Ovary (tissue), 9 donors: ENCODE data around the gene GAREM1. TPM values are rescaled to one million over a fixed set of nuclear protein-coding genes. Genes with fewer than 3 reads are reported as not detected.

Source experiments
- DNase-seq, 5 donors: peaks; one replicate each; pipeline ENCODE4 v3.0.0-alpha.2; 2019 to 2020
- H3K27ac ChIP-seq, 2 donors: fragments of 200-600 bp; one replicate each; pipeline versions ENCODE4 v1.5.1 to v1.8.0; 2019 to 2022
- H3K27me3 ChIP-seq: fragments of 200-600 bp; one replicate; pipeline ENCODE4 v1.8.0; 2022
- H3K36me3 ChIP-seq: fragments of 200-600 bp; sonication (generic); one replicate; pipeline ENCODE4 v1.5.1; 2019
- H3K4me1 ChIP-seq: one replicate; pipeline ENCODE4 v1.8.1; 2013; ENCODE audit warnings: mild to moderate bottlenecking, moderate library complexity; ENCODE audit not compliant: insufficient read depth
- H3K4me3 ChIP-seq: fragments of 200-600 bp; sonication (generic); one replicate; pipeline ENCODE4 v1.5.1; 2017
- H3K9me3 ChIP-seq, 2 donors: fragments of 200-600 bp in 1 of 2; sonication (generic) in 1 of 2; one replicate each; pipeline versions ENCODE4 v1.5.1 to v1.8.1; 2013 to 2019; ENCODE audit warnings: mild to moderate bottlenecking in 1 of 2, moderate library complexity in 1 of 2
- EP300 ChIP-seq: sonication (generic); formaldehyde crosslinking; IDR thresholded peaks from one replicate; pipeline ENCODE4 v1.6.1; 2017; ENCODE audit warnings: antibody characterized with exemption
- POLR2A ChIP-seq: fragments of 450-650 bp; IDR thresholded peaks from one replicate; pipeline ENCODE4 v1.6.1; 2017; ENCODE audit warnings: antibody characterized with exemption, mild to moderate bottlenecking, moderate library complexity
- WGBS, 3 donors: extraction: QIAGEN DNeasy Blood & Tissue Kit in 1 of 3; methylation state at CpG; one replicate each; pipeline versions ENCODE4 v1.1.5 to v1.1.7; 2013 to 2017; 5-methylcytosine and 5-hydroxymethylcytosine counted together
- intact Hi-C, 4 donors: fragments of 100-400 bp; cut with DNase I; formaldehyde crosslinking; loops; one replicate each; pipeline versions ENCODE4 v1.11.0 to v1.15.1; 2022 to 2023
- polyA plus RNA-seq, 2 donors: library from polyadenylated mRNA; stranded (reverse); fragments of 200-250 nt in 1 of 2; fragments of 350-450 nt in 1 of 2; fragmentation: Illumina TruSeq in 1 of 2; extraction: RNeasy Lipid Tissue Mini Kit (QIAGEN cat#74804) in 1 of 2; gene quantifications; one replicate each; pipeline ENCODE4 v1.2.3, GENCODE V29; 2013 to 2014
- total RNA-seq, 7 donors: library from RNA; depleted of rRNA in 2 of 7; stranded (reverse); fragments of >200 nt in 2 of 7; fragmentation: NEBNext Ultra II Directional in 3 of 7; extraction: Animal tissue kit (Norgen Biotek cat#: 25700) in 3 of 7; gene quantifications; one replicate each; pipeline versions ENCODE4 v1.1.0 to v1.2.4, GENCODE V29; 2016 to 2023
- TF ChIP-seq, protein P1 (sequence below), 3 donors: fragments of 450-650 bp in 2 of 3; fragments of 200-600 bp in 1 of 3; IDR thresholded peaks; one replicate each; pipeline versions ENCODE4 v1.5.1 to v1.8.0; 2016 to 2022; ENCODE audit warnings: antibody characterized with exemption in 3 of 3, mild to moderate bottlenecking in 1 of 3
- donor health status: DM: no; HTN: no; CAD: no; lungs with moderate emphysema.
- donor health status: DM: no; HTN: no; CAD: no.
- donor health status: Bipolar disorder and iron deficiency.
- donor health status: DM: yes; HTN: yes; CAD: no.
- donor health status: DM: no; HTN: no; CAD: no.
- donor health status: DM: yes; HTN: yes; CAD: no.

Gene GAREM1
- total and polyA plus RNA-seq, 9 donors, result 2.7 to 15.2 (median 7.1) TPM

DNA sequence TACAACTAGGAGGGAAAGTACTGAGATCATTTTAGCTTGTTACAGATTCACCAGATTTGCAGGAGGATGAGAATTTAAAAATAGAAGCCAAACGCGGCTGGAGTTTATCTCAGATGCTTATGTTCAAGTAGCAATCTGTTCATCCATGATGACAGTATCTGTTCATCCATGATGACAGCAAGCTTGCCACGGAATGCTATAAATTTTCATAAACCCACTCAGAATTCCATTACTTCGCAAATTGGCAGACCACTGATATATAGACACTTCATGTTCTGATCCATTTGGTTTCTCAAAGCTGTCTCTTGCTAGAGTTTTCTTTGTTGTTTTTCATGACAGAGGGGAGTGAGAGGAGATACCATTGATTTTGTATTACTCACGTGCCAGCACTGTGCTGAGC lies 84.2 kb downstream of the GAREM1 start:
- Histone ChIP-seq H3K36me3 (no peaks in the 10 kb centered on the region), H3K4me3 (no peak overlapping the region), H3K9me3 (no peaks in the 10 kb centered on the region), H3K27ac (no peak overlapping the region), H3K4me1 (peaks cover 9% of the 10 kb centered on the region), H3K27me3 (no peaks in the 10 kb centered on the region)
- WGBS, 3 donors, result 70 to 79% (median 75%) methylated on average over 5 of the region's 5 CpGs
- no peak for DNase-seq
- TF ChIP-seq EP300, result no peak
- intact Hi-C loops, result no loop called here

DNA sequence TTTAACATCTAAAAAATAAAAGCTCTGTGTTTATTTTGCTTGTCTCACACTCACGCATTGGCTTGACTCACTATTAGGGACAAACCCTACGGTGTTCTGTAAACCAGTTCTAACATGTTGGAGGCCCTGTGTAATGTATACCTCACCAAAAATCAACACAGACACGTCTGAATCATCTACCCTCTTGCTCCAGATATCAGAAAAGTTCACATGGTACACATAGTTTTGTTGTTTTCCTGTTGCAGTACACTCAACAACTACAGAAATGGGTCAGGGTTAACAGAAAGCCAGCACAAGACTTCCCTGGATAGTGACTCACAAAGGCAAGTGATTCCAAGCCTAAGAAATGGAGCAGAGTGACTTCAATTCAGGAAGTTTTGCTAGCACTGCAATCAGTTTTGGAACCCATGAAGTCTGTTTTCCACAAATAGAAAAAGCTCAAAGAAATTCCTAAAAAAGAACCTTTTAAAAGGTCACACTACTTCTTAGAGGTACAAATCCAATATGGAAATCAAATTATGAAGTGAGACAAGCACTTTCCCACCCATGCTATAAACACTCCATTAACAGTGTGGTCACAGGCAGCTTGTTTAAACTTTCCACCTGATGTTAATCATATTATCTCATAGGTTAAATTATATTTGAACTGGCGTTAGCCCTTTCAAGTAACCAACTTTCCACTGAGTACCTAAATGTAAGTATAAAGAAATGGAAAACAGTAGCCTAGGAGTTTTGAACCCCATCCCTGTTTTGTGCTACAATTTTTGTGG lies 87.4 kb downstream of the GAREM1 start:
- intact Hi-C loops, result no loop called here
- Histone ChIP-seq H3K27me3 (no peaks in the 10 kb centered on the region), H3K9me3 (no peaks in the 10 kb centered on the region), H3K4me3 (no peak overlapping the region), H3K27ac (no peak overlapping the region), H3K4me1 (peaks cover 12% of the 10 kb centered on the region), H3K36me3 (no peaks in the 10 kb centered on the region)
- 30 to 41% (median 33%) methylated on average over 4 of the region's 4 CpGs for WGBS, 3 donors
- TF ChIP-seq EP300 (no peak), POLR2A (no peak)
- TF ChIP-seq, protein P1, sequence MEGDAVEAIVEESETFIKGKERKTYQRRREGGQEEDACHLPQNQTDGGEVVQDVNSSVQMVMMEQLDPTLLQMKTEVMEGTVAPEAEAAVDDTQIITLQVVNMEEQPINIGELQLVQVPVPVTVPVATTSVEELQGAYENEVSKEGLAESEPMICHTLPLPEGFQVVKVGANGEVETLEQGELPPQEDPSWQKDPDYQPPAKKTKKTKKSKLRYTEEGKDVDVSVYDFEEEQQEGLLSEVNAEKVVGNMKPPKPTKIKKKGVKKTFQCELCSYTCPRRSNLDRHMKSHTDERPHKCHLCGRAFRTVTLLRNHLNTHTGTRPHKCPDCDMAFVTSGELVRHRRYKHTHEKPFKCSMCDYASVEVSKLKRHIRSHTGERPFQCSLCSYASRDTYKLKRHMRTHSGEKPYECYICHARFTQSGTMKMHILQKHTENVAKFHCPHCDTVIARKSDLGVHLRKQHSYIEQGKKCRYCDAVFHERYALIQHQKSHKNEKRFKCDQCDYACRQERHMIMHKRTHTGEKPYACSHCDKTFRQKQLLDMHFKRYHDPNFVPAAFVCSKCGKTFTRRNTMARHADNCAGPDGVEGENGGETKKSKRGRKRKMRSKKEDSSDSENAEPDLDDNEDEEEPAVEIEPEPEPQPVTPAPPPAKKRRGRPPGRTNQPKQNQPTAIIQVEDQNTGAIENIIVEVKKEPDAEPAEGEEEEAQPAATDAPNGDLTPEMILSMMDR (IDR thresholded peaks at IDR 0.05), result no peak
- no peak for DNase-seq

DNA sequence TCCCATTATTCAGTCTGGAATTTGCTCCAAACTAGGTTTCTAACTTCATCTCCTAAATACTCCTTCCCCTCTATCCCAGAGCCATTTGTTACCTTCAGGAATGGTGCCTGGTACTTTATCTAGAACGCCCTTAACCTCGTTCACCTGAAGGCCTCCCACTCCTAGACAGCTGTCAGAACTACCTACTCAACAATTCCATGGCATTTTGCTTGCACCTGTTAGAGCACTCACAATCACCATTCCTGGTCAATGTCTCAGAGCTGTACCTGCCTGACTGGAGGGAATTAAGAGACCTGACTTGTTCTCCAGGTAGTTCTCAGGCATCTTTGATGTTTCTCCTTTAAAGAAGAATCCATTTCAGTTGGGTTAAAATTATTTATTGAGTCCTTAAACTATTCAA lies 88.9 kb downstream of the GAREM1 start:
- H3K9me3 ChIP-seq, result no peaks in the 10 kb centered on the region
- DNase-seq, result no peak
- no peaks in the 10 kb centered on the region for H3K36me3 ChIP-seq
- WGBS, 3 donors, result 93 to 94% (median 94%) methylated on average over 2 of the region's 2 CpGs
- peaks cover 12% of the 10 kb centered on the region for H3K4me1 ChIP-seq
- intact Hi-C loops, result no loop called here
- no peak overlapping the region for H3K27ac ChIP-seq
- no peaks in the 10 kb centered on the region for H3K27me3 ChIP-seq
- TF ChIP-seq POLR2A, result no peak
- TF ChIP-seq, protein P1 (IDR thresholded peaks at IDR 0.05), result no peak
- no peak for TF ChIP-seq EP300
- H3K4me3 ChIP-seq, result no peak overlapping the region

DNA sequence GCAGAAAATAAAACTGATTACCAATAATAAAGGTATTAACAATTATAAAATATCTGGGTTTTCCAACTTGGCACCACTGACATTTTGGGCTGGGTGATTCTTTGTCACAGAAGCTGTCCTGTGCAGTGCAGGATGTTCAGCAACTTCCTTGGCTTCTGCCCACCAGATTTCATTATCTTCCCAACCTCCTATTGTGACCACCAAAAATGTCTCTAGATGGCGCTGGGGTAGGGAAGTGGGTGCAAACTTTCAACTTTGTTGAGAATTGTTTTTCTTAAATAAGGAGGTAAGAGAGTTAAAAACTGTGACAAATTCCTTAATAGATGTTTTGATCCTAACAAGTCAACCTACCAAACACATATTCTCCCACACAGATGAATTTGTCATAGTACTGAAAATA lies 90.1 kb downstream of the GAREM1 start:
- no peak overlapping the region for H3K4me3 ChIP-seq
- H3K9me3 ChIP-seq, result no peaks in the 10 kb centered on the region
- WGBS, 3 donors, result 83 to 88% (median 88%) methylated on average over 1 of the region's 1 CpG
- H3K27ac ChIP-seq, result no peak overlapping the region
- TF ChIP-seq POLR2A (no peak), EP300 (no peak)
- TF ChIP-seq, protein P1 (IDR thresholded peaks at IDR 0.05), result no peak
- no peaks in the 10 kb centered on the region for H3K36me3 ChIP-seq
- DNase-seq, result no peak
- intact Hi-C loops, result no loop called here
- peaks cover 12% of the 10 kb centered on the region for H3K4me1 ChIP-seq
- no peaks in the 10 kb centered on the region for H3K27me3 ChIP-seq

DNA sequence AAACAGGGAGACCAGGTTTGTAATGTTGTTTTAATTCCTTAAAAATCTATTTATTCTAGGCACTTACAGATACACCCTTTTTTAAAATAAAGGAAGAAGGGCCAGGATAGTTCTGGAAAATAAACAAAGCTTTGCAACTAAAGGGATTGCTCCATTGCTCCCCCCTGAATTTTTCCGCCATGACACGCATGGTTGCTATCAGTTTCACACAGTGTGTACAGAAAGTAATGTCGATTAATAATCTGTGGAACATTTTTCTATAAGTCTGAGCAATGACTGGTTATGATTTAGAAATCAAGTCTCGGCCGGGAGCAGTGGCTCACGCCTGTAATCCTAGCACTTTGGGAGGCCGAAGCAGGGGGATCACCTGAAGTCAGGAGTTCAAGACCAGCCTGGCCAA lies 90.8 kb downstream of the GAREM1 start:
- H3K27ac ChIP-seq, result no peak overlapping the region
- TF ChIP-seq EP300, result no peak
- no peak for TF ChIP-seq POLR2A
- TF ChIP-seq, protein P1 (IDR thresholded peaks at IDR 0.05), result no peak
- no peaks in the 10 kb centered on the region for H3K9me3 ChIP-seq
- 93 to 95% (median 94%) methylated on average over 7 of the region's 7 CpGs for WGBS, 3 donors
- no peak overlapping the region for H3K4me3 ChIP-seq
- H3K36me3 ChIP-seq, result no peaks in the 10 kb centered on the region
- intact Hi-C loops, result no loop called here
- no peaks in the 10 kb centered on the region for H3K27me3 ChIP-seq
- DNase-seq, result no peak
- H3K4me1 ChIP-seq, result peaks cover 12% of the 10 kb centered on the region
